Measurements from ENCODE around the gene ABR.

Gene ABR

GRCh38 chr17:1142561-1142971, 37.2 kb downstream of the ABR start:
- H3K27me3 ChIP-seq (replicated peaks; ENCODE audit: insufficient read depth, low read length), result peaks cover 92% of the 10 kb centered on the region
- no peak overlapping the region for H3K27ac ChIP-seq (ENCODE audit: low read length)
- H3K9me2 ChIP-seq (replicated peaks; ENCODE audit: insufficient read depth, low read length), result no peaks in the 10 kb centered on the region
- no peak for DNase-seq
- H3K79me2 ChIP-seq (ENCODE audit: low read length), result no peaks in the 10 kb centered on the region
- H3F3A ChIP-seq (ENCODE audit: insufficient read depth, low read length), result no peaks in the 10 kb centered on the region
- H3K9ac ChIP-seq (ENCODE audit: low read length), result no peak overlapping the region
- H3K4me2 ChIP-seq (ENCODE audit: low read depth, low read length), result peak overlapping the region; percentile 32; the same call in 1 of the 2 replicates
- no peak overlapping the region for H2AFZ ChIP-seq (ENCODE audit: low read length)
- no peaks in the 10 kb centered on the region for H3K9me3 ChIP-seq (replicated peaks; ENCODE audit: insufficient read depth, low read length)
- no peaks in the 10 kb centered on the region for H4K20me1 ChIP-seq (ENCODE audit: insufficient read depth, low read length)
- no peaks in the 10 kb centered on the region for H3K4me1 ChIP-seq (ENCODE audit: low read length)
- H3K36me3 ChIP-seq (replicated peaks; ENCODE audit: insufficient read depth, low read length), result no peaks in the 10 kb centered on the region
- no peak overlapping the region for H3K4me3 ChIP-seq (ENCODE audit: low read length)
- TF ChIP-seq CTCF (IDR thresholded peaks at IDR 0.05; ENCODE audit: low read length), result no peak
- TF ChIP-seq EZH2phosphoT487 (IDR thresholded peaks at IDR 0.05; ENCODE audit: low read length), result no peak
- no peak for TF ChIP-seq EZH2 (optimal IDR thresholded peaks at IDR 0.05; ENCODE audit: low read depth, low read length)

GRCh38 chr17:1137465-1137894, 42.3 kb downstream of the ABR start:
- H3K27ac ChIP-seq (ENCODE audit: low read length), result peak overlapping the region; percentile 76
- H3K79me2 ChIP-seq (ENCODE audit: low read length), result no peaks in the 10 kb centered on the region
- peak overlapping the region; percentile 62; the same call in 1 of the 2 replicates for H3K9ac ChIP-seq (ENCODE audit: low read length)
- no peaks in the 10 kb centered on the region for H3K9me3 ChIP-seq (replicated peaks; ENCODE audit: insufficient read depth, low read length)
- H3K4me2 ChIP-seq (ENCODE audit: low read depth, low read length), result peak overlapping the region; percentile 95
- TF ChIP-seq EZH2 (optimal IDR thresholded peaks at IDR 0.05; ENCODE audit: low read depth, low read length), result no peak
- H3K4me3 ChIP-seq (ENCODE audit: low read length), result peak overlapping the region; percentile 82
- H3K4me1 ChIP-seq (ENCODE audit: low read length), result no peaks in the 10 kb centered on the region
- H3K27me3 ChIP-seq (replicated peaks; ENCODE audit: insufficient read depth, low read length), result peaks cover 75% of the 10 kb centered on the region
- peaks cover 10% of the 10 kb centered on the region; the same call in 1 of the 2 replicates for H3F3A ChIP-seq (ENCODE audit: insufficient read depth, low read length)
- H3K36me3 ChIP-seq (replicated peaks; ENCODE audit: insufficient read depth, low read length), result no peaks in the 10 kb centered on the region
- peak; percentile 96 for DNase-seq
- no peaks in the 10 kb centered on the region for H4K20me1 ChIP-seq (ENCODE audit: insufficient read depth, low read length)
- H2AFZ ChIP-seq (ENCODE audit: low read length), result peak overlapping the region; percentile 100
- H3K9me2 ChIP-seq (replicated peaks; ENCODE audit: insufficient read depth, low read length), result no peaks in the 10 kb centered on the region

GRCh38 chr17:1136748-1137147, 43.0 kb downstream of the ABR start:
- no peaks in the 10 kb centered on the region for H4K20me1 ChIP-seq (ENCODE audit: insufficient read depth, low read length)
- H3K27ac ChIP-seq (ENCODE audit: low read length), result no peak overlapping the region; the same call in 1 of the 2 replicates
- H2AFZ ChIP-seq (ENCODE audit: low read length), result peak overlapping the region; percentile 100
- H3K4me1 ChIP-seq (ENCODE audit: low read length), result no peaks in the 10 kb centered on the region
- H3K36me3 ChIP-seq (replicated peaks; ENCODE audit: insufficient read depth, low read length), result no peaks in the 10 kb centered on the region
- no peak for DNase-seq
- no peaks in the 10 kb centered on the region for H3K9me3 ChIP-seq (replicated peaks; ENCODE audit: insufficient read depth, low read length)
- peak overlapping the region; percentile 95 for H3K4me2 ChIP-seq (ENCODE audit: low read depth, low read length)
- peak overlapping the region; percentile 62; the same call in 1 of the 2 replicates for H3K9ac ChIP-seq (ENCODE audit: low read length)
- H3F3A ChIP-seq (ENCODE audit: insufficient read depth, low read length), result peaks cover 10% of the 10 kb centered on the region; the same call in 1 of the 2 replicates
- no peaks in the 10 kb centered on the region for H3K79me2 ChIP-seq (ENCODE audit: low read length)
- no peaks in the 10 kb centered on the region for H3K9me2 ChIP-seq (replicated peaks; ENCODE audit: insufficient read depth, low read length)
- H3K27me3 ChIP-seq (replicated peaks; ENCODE audit: insufficient read depth, low read length), result peaks cover 74% of the 10 kb centered on the region
- TF ChIP-seq CTCF (IDR thresholded peaks at IDR 0.05; ENCODE audit: low read length) (no peak), EZH2phosphoT487 (IDR thresholded peaks at IDR 0.05; ENCODE audit: low read length) (no peak), EZH2 (optimal IDR thresholded peaks at IDR 0.05; ENCODE audit: low read depth, low read length) (no peak)
- peak overlapping the region; percentile 82 for H3K4me3 ChIP-seq (ENCODE audit: low read length)

- Histone ChIP-seq H3K27me3 (replicated peaks; ENCODE audit: insufficient read depth, low read length) (peaks cover 67% of the 10 kb centered on the region), H3K9me3 (replicated peaks; ENCODE audit: insufficient read depth, low read length) (no peaks in the 10 kb centered on the region), H2AFZ (ENCODE audit: low read length) (no peak overlapping the region), H3K4me3 (ENCODE audit: low read length) (no peak overlapping the region), H3K9me2 (replicated peaks; ENCODE audit: insufficient read depth, low read length) (no peaks in the 10 kb centered on the region), H3K27ac (ENCODE audit: low read length) (no peak overlapping the region), H3K79me2 (ENCODE audit: low read length) (no peaks in the 10 kb centered on the region), H3K36me3 (replicated peaks; ENCODE audit: insufficient read depth, low read length) (no peaks in the 10 kb centered on the region), H4K20me1 (ENCODE audit: insufficient read depth, low read length) (no peaks in the 10 kb centered on the region), H3K4me2 (ENCODE audit: low read depth, low read length) (no peak overlapping the region), H3K4me1 (ENCODE audit: low read length) (no peaks in the 10 kb centered on the region), H3K9ac (ENCODE audit: low read length) (no peak overlapping the region), H3F3A (ENCODE audit: insufficient read depth, low read length) (peaks cover 10% of the 10 kb centered on the region; the same call in 1 of the 2 replicates)
- TF ChIP-seq CTCF (IDR thresholded peaks at IDR 0.05; ENCODE audit: low read length) (no peak), EZH2 (optimal IDR thresholded peaks at IDR 0.05; ENCODE audit: low read depth, low read length) (no peak), EZH2phosphoT487 (IDR thresholded peaks at IDR 0.05; ENCODE audit: low read length) (no peak)
- no peak for DNase-seq
These were observed 45.0 kb downstream of the ABR start for GRCh38 chr17:1134634-1135324.

Measured in MM.1S (cell line).